ENCODE results near the gene PPARA.

Gene PPARA

GRCh38 chr22:46140989-46141928 is 9.1 kb upstream of the PPARA start:
- in situ Hi-C loops (cut with HindIII; ENCODE audit: low sequenced_read_pairs) = loop anchor here (10.0 to 25.0 kb wide), 4 partner anchors 104 to 296 kb away; partner anchors contain the start of gene TRMU

- in situ Hi-C loops (cut with HindIII; ENCODE audit: low sequenced_read_pairs) = loop anchor here (10.0 to 25.0 kb wide), 4 partner anchors 102 to 294 kb away; partner anchors contain the start of gene TRMU
Observed at GRCh38 chr22:46142548-46143490, 7.5 kb upstream of the PPARA start.

GRCh38 chr22:46143491-46144147 is 6.7 kb upstream of the PPARA start:
- in situ Hi-C loops (cut with HindIII; ENCODE audit: low sequenced_read_pairs) = loop anchor here (10.0 to 25.0 kb wide), 4 partner anchors 101 to 294 kb away; partner anchors contain the start of gene TRMU

GRCh38 chr22:46145361-46145851 is 4.9 kb upstream of the PPARA start:
- in situ Hi-C loops (cut with HindIII; ENCODE audit: low sequenced_read_pairs) = loop anchor here (5.0 to 25.0 kb wide), 5 partner anchors 99 to 292 kb away; partner anchors contain the start of gene TRMU

GRCh38 chr22:46145896-46146295 is 4.4 kb upstream of the PPARA start:
- in situ Hi-C loops (cut with HindIII; ENCODE audit: low sequenced_read_pairs) = loop anchor here (5.0 to 25.0 kb wide), 5 partner anchors 99 to 291 kb away; partner anchors contain the start of gene TRMU

- in situ Hi-C loops (cut with HindIII; ENCODE audit: low sequenced_read_pairs) = loop anchor here (5.0 to 25.0 kb wide), 5 partner anchors 98 to 291 kb away; partner anchors contain the start of gene TRMU
Observed at GRCh38 chr22:46146329-46146728, 4.0 kb upstream of the PPARA start.

- in situ Hi-C loops (cut with HindIII; ENCODE audit: low sequenced_read_pairs) = loop anchor here (5.0 to 25.0 kb wide), 5 partner anchors 98 to 290 kb away; partner anchors contain the start of gene TRMU
Observed at GRCh38 chr22:46147061-46147460, 3.3 kb upstream of the PPARA start.

- in situ Hi-C loops (cut with HindIII; ENCODE audit: low sequenced_read_pairs) = loop anchor here (5.0 to 25.0 kb wide), 5 partner anchors 97 to 290 kb away; partner anchors contain the start of gene TRMU
Observed at GRCh38 chr22:46147471-46148267, 2.7 kb upstream of the PPARA start.

- in situ Hi-C loops (cut with HindIII; ENCODE audit: low sequenced_read_pairs) = loop anchor here (5.0 to 25.0 kb wide), 5 partner anchors 96 to 289 kb away; partner anchors contain the start of gene TRMU
Observed at GRCh38 chr22:46148336-46148735, 2.0 kb upstream of the PPARA start.

- in situ Hi-C loops (cut with HindIII; ENCODE audit: low sequenced_read_pairs) = loop anchor here (5.0 to 25.0 kb wide), 5 partner anchors 96 to 288 kb away; partner anchors contain the start of gene TRMU
Observed at GRCh38 chr22:46148816-46149511, 1.4 kb upstream of the PPARA start.

- in situ Hi-C loops (cut with HindIII; ENCODE audit: low sequenced_read_pairs) = loop anchor here (5.0 to 25.0 kb wide), 5 partner anchors 95 to 288 kb away; partner anchors contain the start of gene TRMU
Observed at GRCh38 chr22:46149512-46150033, 753 bp upstream of the PPARA start.

GRCh38 chr22:46150655-46151477 is 540 bp downstream of the PPARA start:
- in situ Hi-C loops (cut with HindIII; ENCODE audit: low sequenced_read_pairs) = no loop called here

GRCh38 chr22:46153930-46154329 is 3.6 kb downstream of the PPARA start:
- in situ Hi-C loops (cut with HindIII; ENCODE audit: low sequenced_read_pairs) = no loop called here

- in situ Hi-C loops (cut with HindIII; ENCODE audit: low sequenced_read_pairs) = no loop called here
Observed at GRCh38 chr22:46156031-46156430, 5.7 kb downstream of the PPARA start.

- in situ Hi-C loops (cut with HindIII; ENCODE audit: low sequenced_read_pairs) = no loop called here
Observed at GRCh38 chr22:46158283-46158682, 8.0 kb downstream of the PPARA start.

GRCh38 chr22:46159212-46159611 is 8.9 kb downstream of the PPARA start:
- in situ Hi-C loops (cut with HindIII; ENCODE audit: low sequenced_read_pairs) = no loop called here

- in situ Hi-C loops (cut with HindIII; ENCODE audit: low sequenced_read_pairs) = no loop called here
Observed at GRCh38 chr22:46159777-46160176, 9.5 kb downstream of the PPARA start.

All from DLD1 (cell line).